NOMO-1 treated with DMSO at 0.1 percent for 48 hours (cell line): ENCODE data around the gene PPP6R3.

Experiments used
- DNase-seq: peaks from one replicate; lab custom pipeline; 2025; ENCODE audit not compliant: unreplicated experiment; lab: John Stamatoyannopoulos, UW

PPP6R3 gene

GRCh38 chr11:68641880-68642279, 181.3 kb downstream of the PPP6R3 start:
- no peak for DNase-seq

GRCh38 chr11:68643585-68643984, 183.0 kb downstream of the PPP6R3 start:
- no peak for DNase-seq

GRCh38 chr11:68646832-68647231, 186.3 kb downstream of the PPP6R3 start:
- no peak for DNase-seq

GRCh38 chr11:68649851-68650555, 189.5 kb downstream of the PPP6R3 start:
- no peak for DNase-seq

GRCh38 chr11:68650801-68651200, 190.2 kb downstream of the PPP6R3 start:
- no peak for DNase-seq

GRCh38 chr11:68651208-68651984, 190.8 kb downstream of the PPP6R3 start:
- no peak for DNase-seq

- DNase-seq, result no peak
These were observed 191.6 kb downstream of the PPP6R3 start for GRCh38 chr11:68651985-68652682.

GRCh38 chr11:68652683-68653156, 192.2 kb downstream of the PPP6R3 start:
- peak; percentile 21 for DNase-seq

GRCh38 chr11:68653486-68654430, 193.2 kb downstream of the PPP6R3 start:
- DNase-seq, result no peak

- DNase-seq, result no peak
These were observed 194.4 kb downstream of the PPP6R3 start for GRCh38 chr11:68654978-68655377.

- DNase-seq, result no peak
These were observed 194.9 kb downstream of the PPP6R3 start for GRCh38 chr11:68655406-68655805.

GRCh38 chr11:68655806-68656205, 195.3 kb downstream of the PPP6R3 start:
- no peak for DNase-seq

- DNase-seq, result no peak
These were observed 196.6 kb downstream of the PPP6R3 start for GRCh38 chr11:68657021-68657780.

GRCh38 chr11:68658097-68658496, 197.5 kb downstream of the PPP6R3 start:
- DNase-seq, result no peak

- no peak for DNase-seq
These were observed 198.1 kb downstream of the PPP6R3 start for GRCh38 chr11:68658661-68659060.

- DNase-seq, result no peak
These were observed 198.8 kb downstream of the PPP6R3 start for GRCh38 chr11:68659158-68659921.

- no peak for DNase-seq
These were observed 199.7 kb downstream of the PPP6R3 start for GRCh38 chr11:68660066-68660810.

- no peak for DNase-seq
These were observed 200.5 kb downstream of the PPP6R3 start for GRCh38 chr11:68661014-68661413.
